Left lung (tissue), 10 donors: Measurements from ENCODE around the gene STK24. TPM values are rescaled to one million over a fixed set of nuclear protein-coding genes. Genes with fewer than 3 reads are reported as not detected.

Experiments used
- ATAC-seq: fragments of 200-7000 bp; cut with Tn5 transposase; one replicate; pipeline ENCODE4 v1.9.1; 2020; ENCODE audit warnings: moderate library complexity
- DNase-seq, 4 donors: peaks; one replicate each; pipeline ENCODE4 v3.0.0-alpha.2; 2013 to 2020
- H3K27ac ChIP-seq, 2 donors: fragments of 200-600 bp; sonication (generic) in 1 of 2; one replicate each; pipeline versions ENCODE4 v1.5.0 to v1.8.0; 2020 to 2021
- H3K27me3 ChIP-seq, 2 donors: fragments of 200-600 bp; sonication (generic) in 1 of 2; one replicate each; pipeline versions ENCODE4 v1.5.0 to v1.8.0; 2020 to 2021
- H3K36me3 ChIP-seq, 2 donors: fragments of 200-600 bp; sonication (generic) in 1 of 2; one replicate each; pipeline versions ENCODE4 v1.5.0 to v1.8.0; 2020 to 2021
- H3K4me1 ChIP-seq, 2 donors: fragments of 200-600 bp; one replicate each; pipeline ENCODE4 v1.8.0; 2021
- H3K4me3 ChIP-seq, 2 donors: fragments of 200-600 bp; sonication (generic) in 1 of 2; one replicate each; pipeline versions ENCODE4 v1.5.0 to v1.8.0; 2020 to 2021; ENCODE audit warnings: mild to moderate bottlenecking in 1 of 2
- H3K9me3 ChIP-seq, 2 donors: fragments of 200-600 bp; sonication (generic) in 1 of 2; one replicate each; pipeline versions ENCODE4 v1.5.0 to v1.8.0; 2020 to 2021
- CTCF ChIP-seq, 2 donors: fragments of 200-600 bp; sonication (generic) in 1 of 2; IDR thresholded peaks; one replicate each; pipeline versions ENCODE4 v1.5.0 to v1.8.0; 2021; ENCODE audit warnings: antibody characterized with exemption in 2 of 2
- intact Hi-C, 2 donors: fragments of 100-400 bp; cut with DNase I; formaldehyde crosslinking; loops; one replicate each; pipeline versions ENCODE4 v1.11.2 to v1.14.2; 2022
- polyA plus RNA-seq, 6 donors: library from polyadenylated mRNA; unstranded; fragments of 120-200 nt; gene quantifications; one replicate each; pipeline ENCODE4 v1.2.1, GENCODE V29; 2013; ENCODE audit not compliant: insufficient read length in 6 of 6
- total RNA-seq, 2 donors: library from RNA; stranded (reverse); fragmentation: NEBNext Ultra II Directional; extraction: Animal tissue kit (Norgen Biotek cat#: 25700); gene quantifications; one replicate each; pipeline ENCODE4 v1.2.1, GENCODE V29; 2021
- donor health status: DM: no; HTN: yes; CAD: no.
- donor health status: DM: no; HTN: no; CAD: no.

The STK24 gene
- total and polyA plus RNA-seq, 8 donors = 65.6 to 84.0 (median 75.0) TPM

- peaks cover 0 to 18% of the 10 kb centered on the region in 2 donors for H3K36me3 ChIP-seq
- TF ChIP-seq CTCF (IDR thresholded peaks at IDR 0.05) = no peak
- intact Hi-C loops = no loop called here
- H3K4me3 ChIP-seq = no peak overlapping the region
- ATAC-seq (no peak), DNase-seq (no peak)
- H3K9me3 ChIP-seq = no peaks in the 10 kb centered on the region
- H3K27ac ChIP-seq = no peak overlapping the region
- H3K4me1 ChIP-seq = peaks cover 2 to 31% of the 10 kb centered on the region in 2 donors
- no peaks in the 10 kb centered on the region for H3K27me3 ChIP-seq
Observed at GRCh38 chr13:98517576-98518310, 59.2 kb downstream of the STK24 start.

DNA sequence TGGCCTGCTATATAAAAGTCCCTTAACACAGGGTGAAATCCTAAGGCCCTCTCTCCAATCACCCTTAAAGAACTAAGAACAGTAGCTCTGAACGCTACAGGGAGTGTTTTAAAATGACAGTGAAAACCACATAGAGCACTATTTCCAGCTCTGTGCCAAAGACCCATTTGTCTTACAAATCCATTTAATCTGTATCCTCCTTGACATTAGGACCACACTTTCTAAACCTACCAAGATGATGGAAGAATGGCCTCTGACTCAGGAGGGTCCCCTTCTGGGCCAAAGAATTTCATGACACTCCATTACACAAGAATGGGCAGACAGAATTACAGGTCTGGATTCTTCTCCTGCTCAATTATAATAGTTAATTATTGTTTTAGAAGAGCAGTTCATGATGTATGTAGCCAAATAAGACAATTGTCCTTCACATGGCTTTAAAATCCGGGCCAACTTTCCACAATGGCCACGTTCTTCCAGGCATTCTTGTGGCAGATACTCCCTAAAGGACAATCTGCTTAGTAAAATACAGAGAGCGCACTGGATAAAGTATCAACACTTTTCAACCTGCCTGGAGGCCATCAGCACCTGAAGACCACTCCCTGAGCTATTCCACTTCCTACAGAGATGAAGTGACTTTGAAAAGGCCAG is 61.0 kb downstream of the STK24 start:
- Histone ChIP-seq H3K4me1 (peaks cover 0 to 14% of the 10 kb centered on the region in 2 donors), H3K27me3 (no peaks in the 10 kb centered on the region), H3K9me3 (no peaks in the 10 kb centered on the region), H3K4me3 (no peak overlapping the region), H3K36me3 (peaks cover 0 to 18% of the 10 kb centered on the region in 2 donors), H3K27ac (no peak overlapping the region)
- no peak for TF ChIP-seq CTCF (IDR thresholded peaks at IDR 0.05)
- DNase-seq = no peak
- ATAC-seq = no peak
- intact Hi-C loops = no loop called here

DNA sequence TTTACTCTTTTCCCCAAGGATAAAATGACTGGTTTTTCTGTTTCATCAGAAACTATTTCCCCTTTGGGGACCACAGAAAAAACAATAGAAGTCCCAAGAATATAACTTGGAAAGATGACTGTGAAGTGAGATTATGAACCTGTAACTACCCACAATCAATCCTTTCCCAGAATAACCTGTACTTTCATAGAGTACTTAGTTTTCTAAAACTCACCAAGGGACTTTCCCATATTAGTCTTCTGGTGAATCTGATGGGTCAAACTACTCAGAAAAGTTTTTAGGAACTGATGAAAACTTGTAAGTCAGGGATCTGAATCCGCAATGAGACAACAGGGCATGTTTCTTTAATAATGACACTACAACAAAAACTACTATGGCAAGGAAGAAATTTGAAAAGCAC is 62.6 kb downstream of the STK24 start:
- ATAC-seq (no peak), DNase-seq (no peak)
- Histone ChIP-seq H3K27ac (no peak overlapping the region), H3K4me1 (peaks cover 5 to 24% of the 10 kb centered on the region in 2 donors), H3K36me3 (peaks cover 0 to 18% of the 10 kb centered on the region in 2 donors), H3K9me3 (no peaks in the 10 kb centered on the region), H3K4me3 (no peak overlapping the region), H3K27me3 (no peaks in the 10 kb centered on the region)
- intact Hi-C loops = no loop called here
- no peak for TF ChIP-seq CTCF (IDR thresholded peaks at IDR 0.05)

GRCh38 chr13:98513837-98514236 is 63.1 kb downstream of the STK24 start:
- DNase-seq = no peak
- intact Hi-C loops = no loop called here
- no peak for ATAC-seq
- Histone ChIP-seq H3K4me1 (peaks cover 10 to 29% of the 10 kb centered on the region in 2 donors), H3K36me3 (peaks cover 0 to 14% of the 10 kb centered on the region in 2 donors), H3K4me3 (no peak overlapping the region), H3K27ac (no peak overlapping the region), H3K27me3 (no peaks in the 10 kb centered on the region), H3K9me3 (no peaks in the 10 kb centered on the region)
- no peak for TF ChIP-seq CTCF (IDR thresholded peaks at IDR 0.05)
